HepG2 (cell line): ENCODE data around the gene UBL4B. TPM values are rescaled to one million over a fixed set of nuclear protein-coding genes. Genes with fewer than 3 reads are reported as not detected.

Source experiments
- ATAC-seq: fragments of 200-7000 bp; cut with Tn5 transposase; 3 replicates; pipeline ENCODE4 v1.9.1; 2020; ENCODE audit warnings: mild to moderate bottlenecking, moderate library complexity
- BruUV-seq: library from RNA; stranded (reverse); fragments of 400-500 nt; replicated peaks from 2 replicates; lab custom pipeline; 2021; lab: Mats Ljungman, UMichigan
- CTCF ChIA-PET: fragments of 300-600 bp; formaldehyde crosslinking; extraction: SDS; loops from one replicate; lab custom pipeline; 2021; ENCODE audit warnings: low total read pairs, inconsistent platforms, low intra/inter-chr PET ratio; lab: Yijun Ruan, JAX
- POLR2A ChIA-PET: fragments of 350-600 bp; sonication (Branson Sonifier 250); formaldehyde crosslinking; loops from one replicate; lab custom pipeline; 2020; ENCODE audit warnings: antibody characterized with exemption, inconsistent platforms; lab: Yijun Ruan, JAX
- DNase-seq: peaks from one replicate; pipeline ENCODE4 v3.0.0-alpha.2; 2015; ENCODE audit warnings: low spot score
- FAIRE-seq: peaks from 3 replicates; lab custom pipeline; 2011; peaks lifted over from hg19 to GRCh38; lab: Jason Lieb, UNC
- H2AFZ ChIP-seq: one replicate; pipeline ENCODE4 v1.6.1; 2011; ENCODE audit warnings: low read length, inconsistent platforms
- H3K27ac ChIP-seq: fragments of 300-600 bp; 3 replicates; pipeline ENCODE4 v1.8.0; 2011; ENCODE audit warnings: mixed run types, mild to moderate bottlenecking, mixed read lengths, low read length, inconsistent platforms; ENCODE audit not compliant: insufficient read depth; ENCODE audit errors: extremely low read length
- H3K27me3 ChIP-seq, 2 experiments: fragments of 200-600 bp in 1 of 2; 2 replicates in 1 of 2; 3 replicates in 1 of 2; pipeline versions ENCODE4 v1.6.0 to v1.8.0; 2011; ENCODE audit warnings: low read length in 2 of 2, mild to moderate bottlenecking in 2 of 2, moderate library complexity in 2 of 2, inconsistent platforms in 1 of 2; ENCODE audit not compliant: insufficient read depth in 2 of 2, control insufficient read depth in 1 of 2
- H3K36me3 ChIP-seq, 2 experiments: fragments of 200-600 bp in 1 of 2; replicated peaks in 1 of 2; 2 replicates in 1 of 2; 3 replicates in 1 of 2; pipeline versions ENCODE4 v1.5.1 to v1.8.0; 2011; ENCODE audit warnings: low read length in 2 of 2, inconsistent platforms in 1 of 2; ENCODE audit not compliant: insufficient read depth in 2 of 2, control insufficient read depth in 1 of 2
- H3K4me1 ChIP-seq: 2 replicates; pipeline ENCODE4 v1.5.1; 2012; ENCODE audit warnings: low read length, inconsistent platforms; ENCODE audit not compliant: insufficient read depth
- H3K4me2 ChIP-seq: 2 replicates; pipeline ENCODE4 v1.6.0; 2011; ENCODE audit warnings: low read depth, low read length, inconsistent platforms
- H3K4me3 ChIP-seq, 3 experiments: fragments of 200-600 bp in 1 of 3; sonication (generic), shearing (Covaris generic) in 1 of 3; replicated peaks in 1 of 3; 2 replicates each; pipeline ENCODE4 v1.5.1; 2011 to 2016; ENCODE audit warnings: low read length in 3 of 3, inconsistent platforms in 2 of 3, low read depth in 2 of 3, mild to moderate bottlenecking in 2 of 3, control low read depth in 1 of 3, mixed read lengths in 1 of 3; ENCODE audit not compliant: insufficient read depth in 1 of 3
- H3K79me2 ChIP-seq: one replicate; pipeline ENCODE4 v1.6.1; 2011; ENCODE audit warnings: low read length, inconsistent platforms; ENCODE audit not compliant: insufficient read depth
- H3K9ac ChIP-seq: 2 replicates; pipeline ENCODE4 v1.6.0; 2011; ENCODE audit warnings: mild to moderate bottlenecking, low read depth, low read length, inconsistent platforms; ENCODE audit not compliant: insufficient read depth
- H3K9me3 ChIP-seq: 2 replicates; pipeline ENCODE4 v1.5.1; 2012; ENCODE audit warnings: mild to moderate bottlenecking, low read length
- H4K20me1 ChIP-seq: 2 replicates; pipeline ENCODE4 v1.6.0; 2011; ENCODE audit warnings: inconsistent platforms, mild to moderate bottlenecking, low read length, moderate library complexity; ENCODE audit not compliant: insufficient read depth
- ATRX ChIP-seq: sonication (generic); formaldehyde crosslinking; IDR thresholded peaks from 2 replicates; pipeline ENCODE4 v1.4.0; 2020; ENCODE audit warnings: missing genetic modification reagents, borderline replicate concordance
- BRCA1 ChIP-seq: sonication (generic); formaldehyde crosslinking; IDR thresholded peaks from 2 replicates; pipeline ENCODE4 v1.4.0; 2020; ENCODE audit warnings: missing genetic modification reagents
- ZNF501 ChIP-seq: sonication (generic); formaldehyde crosslinking; IDR thresholded peaks from 2 replicates; pipeline ENCODE4 v1.5.1; 2020; ENCODE audit warnings: mild to moderate bottlenecking, moderate library complexity, missing genetic modification reagents
- ZNF629 ChIP-seq: sonication (generic); formaldehyde crosslinking; conservative IDR thresholded peaks from 2 replicates; pipeline ENCODE4 v1.5.0; 2020; ENCODE audit warnings: missing genetic modification reagents
- ZNF670 ChIP-seq: sonication (generic); formaldehyde crosslinking; IDR thresholded peaks from 2 replicates; pipeline ENCODE4 v1.8.0; 2022; ENCODE audit warnings: mild to moderate bottlenecking, missing genetic modification reagents, borderline replicate concordance
- WGBS: methylation state at CpG from one replicate; pipeline ENCODE4 v1.1.6; 2017; ENCODE audit warnings: low lambda C conversion rate; 5-methylcytosine and 5-hydroxymethylcytosine counted together
- in situ Hi-C: cut with HindIII; loops from 2 replicates; pipeline ENCODE4 v1.10.0; 2017; ENCODE audit warnings: low pct_unique_long_range_greater_than_20kb; ENCODE audit not compliant: extremely low pct_ligation_motif_present
- intact Hi-C: fragments of 100-400 bp; cut with micrococcal nuclease; formaldehyde crosslinking; loops from one replicate; pipeline ENCODE4 v1.10.0; 2022; ENCODE audit not compliant: unreplicated experiment
- polyA plus RNA-seq, 8 experiments: library from polyadenylated mRNA; depleted of rRNA in 3 of 8; stranded (reverse) in 7 of 8; unstranded in 1 of 8; fragments of >200 nt; fragmentation: Illumina TruSeq in 4 of 8; extraction: Trizol in 4 of 8; gene quantifications; 2 replicates each; pipeline versions ENCODE4 v1.2.1 to v1.2.3, GENCODE V29; 2011 to 2016; ENCODE audit warnings: low read depth in 4 of 8, missing spikeins in 1 of 8, mixed read lengths in 1 of 8; ENCODE audit not compliant: insufficient read depth in 1 of 8
- total RNA-seq, 5 experiments: library from RNA; depleted of rRNA; stranded (reverse); fragments of >200 nt; fragmentation: Illumina TruSeq; extraction: Trizol; gene quantifications; 2 replicates each; pipeline ENCODE4 v1.2.3, GENCODE V29; 2016; ENCODE audit warnings: low read depth in 1 of 5
- TF ChIP-seq, protein P1 (sequence below): sonication (generic); formaldehyde crosslinking; IDR thresholded peaks from 2 replicates; pipeline ENCODE4 v1.4.0; 2020; ENCODE audit warnings: missing genetic modification reagents
- TF ChIP-seq, protein P2 (sequence below): sonication (generic); formaldehyde crosslinking; IDR thresholded peaks from 2 replicates; pipeline ENCODE4 v1.4.0; 2020; ENCODE audit warnings: missing genetic modification reagents
- TF ChIP-seq, protein P3 (sequence below): sonication (generic); formaldehyde crosslinking; IDR thresholded peaks from 2 replicates; pipeline ENCODE4 v1.4.0; 2020; ENCODE audit warnings: mild to moderate bottlenecking, missing genetic modification reagents

The UBL4B gene
- total and polyA plus RNA-seq, 2 of the 13 experiments (the other 11 are each of a cell fraction or from before 2014, with no cell fraction given), result not detected

DNA sequence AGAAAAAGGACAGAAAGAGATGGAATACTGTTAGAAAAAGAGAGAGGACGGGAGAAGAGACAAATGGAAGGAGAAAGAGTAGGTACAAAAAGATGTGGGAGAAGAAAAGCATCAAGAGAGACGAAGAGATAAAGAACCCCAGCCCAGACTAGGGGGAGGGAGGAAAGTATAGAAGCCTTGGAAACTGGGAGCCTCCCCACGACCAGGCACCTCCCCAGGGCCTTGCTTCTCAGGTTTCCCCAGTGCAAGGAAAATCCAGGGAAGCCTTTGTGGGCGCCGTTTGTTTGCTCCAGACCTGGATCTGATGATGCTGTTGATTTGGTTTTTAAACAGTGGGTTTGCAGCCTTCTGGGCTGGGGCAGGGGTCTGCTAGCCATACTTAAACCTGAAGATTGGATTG, 26.6 kb upstream of the UBL4B start (continued):
- TF ChIP-seq, protein P1, sequence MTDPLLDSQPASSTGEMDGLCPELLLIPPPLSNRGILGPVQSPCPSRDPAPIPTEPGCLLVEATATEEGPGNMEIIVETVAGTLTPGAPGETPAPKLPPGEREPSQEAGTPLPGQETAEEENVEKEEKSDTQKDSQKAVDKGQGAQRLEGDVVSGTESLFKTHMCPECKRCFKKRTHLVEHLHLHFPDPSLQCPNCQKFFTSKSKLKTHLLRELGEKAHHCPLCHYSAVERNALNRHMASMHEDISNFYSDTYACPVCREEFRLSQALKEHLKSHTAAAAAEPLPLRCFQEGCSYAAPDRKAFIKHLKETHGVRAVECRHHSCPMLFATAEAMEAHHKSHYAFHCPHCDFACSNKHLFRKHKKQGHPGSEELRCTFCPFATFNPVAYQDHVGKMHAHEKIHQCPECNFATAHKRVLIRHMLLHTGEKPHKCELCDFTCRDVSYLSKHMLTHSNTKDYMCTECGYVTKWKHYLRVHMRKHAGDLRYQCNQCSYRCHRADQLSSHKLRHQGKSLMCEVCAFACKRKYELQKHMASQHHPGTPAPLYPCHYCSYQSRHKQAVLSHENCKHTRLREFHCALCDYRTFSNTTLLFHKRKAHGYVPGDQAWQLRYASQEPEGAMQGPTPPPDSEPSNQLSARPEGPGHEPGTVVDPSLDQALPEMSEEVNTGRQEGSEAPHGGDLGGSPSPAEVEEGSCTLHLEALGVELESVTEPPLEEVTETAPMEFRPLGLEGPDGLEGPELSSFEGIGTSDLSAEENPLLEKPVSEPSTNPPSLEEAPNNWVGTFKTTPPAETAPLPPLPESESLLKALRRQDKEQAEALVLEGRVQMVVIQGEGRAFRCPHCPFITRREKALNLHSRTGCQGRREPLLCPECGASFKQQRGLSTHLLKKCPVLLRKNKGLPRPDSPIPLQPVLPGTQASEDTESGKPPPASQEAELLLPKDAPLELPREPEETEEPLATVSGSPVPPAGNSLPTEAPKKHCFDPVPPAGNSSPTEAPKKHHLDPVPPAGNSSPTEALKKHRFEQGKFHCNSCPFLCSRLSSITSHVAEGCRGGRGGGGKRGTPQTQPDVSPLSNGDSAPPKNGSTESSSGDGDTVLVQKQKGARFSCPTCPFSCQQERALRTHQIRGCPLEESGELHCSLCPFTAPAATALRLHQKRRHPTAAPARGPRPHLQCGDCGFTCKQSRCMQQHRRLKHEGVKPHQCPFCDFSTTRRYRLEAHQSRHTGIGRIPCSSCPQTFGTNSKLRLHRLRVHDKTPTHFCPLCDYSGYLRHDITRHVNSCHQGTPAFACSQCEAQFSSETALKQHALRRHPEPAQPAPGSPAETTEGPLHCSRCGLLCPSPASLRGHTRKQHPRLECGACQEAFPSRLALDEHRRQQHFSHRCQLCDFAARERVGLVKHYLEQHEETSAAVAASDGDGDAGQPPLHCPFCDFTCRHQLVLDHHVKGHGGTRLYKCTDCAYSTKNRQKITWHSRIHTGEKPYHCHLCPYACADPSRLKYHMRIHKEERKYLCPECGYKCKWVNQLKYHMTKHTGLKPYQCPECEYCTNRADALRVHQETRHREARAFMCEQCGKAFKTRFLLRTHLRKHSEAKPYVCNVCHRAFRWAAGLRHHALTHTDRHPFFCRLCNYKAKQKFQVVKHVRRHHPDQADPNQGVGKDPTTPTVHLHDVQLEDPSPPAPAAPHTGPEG (CRISPR knock-in tag), result no peak
- TF ChIP-seq, protein P2, sequence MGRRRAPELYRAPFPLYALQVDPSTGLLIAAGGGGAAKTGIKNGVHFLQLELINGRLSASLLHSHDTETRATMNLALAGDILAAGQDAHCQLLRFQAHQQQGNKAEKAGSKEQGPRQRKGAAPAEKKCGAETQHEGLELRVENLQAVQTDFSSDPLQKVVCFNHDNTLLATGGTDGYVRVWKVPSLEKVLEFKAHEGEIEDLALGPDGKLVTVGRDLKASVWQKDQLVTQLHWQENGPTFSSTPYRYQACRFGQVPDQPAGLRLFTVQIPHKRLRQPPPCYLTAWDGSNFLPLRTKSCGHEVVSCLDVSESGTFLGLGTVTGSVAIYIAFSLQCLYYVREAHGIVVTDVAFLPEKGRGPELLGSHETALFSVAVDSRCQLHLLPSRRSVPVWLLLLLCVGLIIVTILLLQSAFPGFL (CRISPR knock-in tag), result no peak

DNA sequence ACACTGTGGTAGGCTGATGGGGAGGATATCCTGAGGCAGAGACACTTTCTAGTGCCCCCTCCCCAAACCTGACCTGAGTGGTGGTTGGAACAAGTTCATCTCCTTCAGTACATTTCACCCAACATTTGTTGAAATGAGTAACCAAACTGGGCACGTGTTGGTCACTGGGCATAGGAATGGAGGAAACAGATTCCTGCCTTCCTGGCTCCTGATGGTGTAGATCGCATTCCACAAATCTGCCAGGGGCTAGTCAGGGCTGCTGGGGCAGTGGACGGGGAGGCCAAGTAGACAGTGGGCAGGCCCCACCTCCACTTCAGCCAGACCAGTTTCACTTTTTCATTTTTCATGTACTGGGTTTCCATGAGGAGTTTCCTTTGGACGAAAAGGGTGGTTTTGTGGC, 25.3 kb upstream of the UBL4B start:
- no peak overlapping the region for H3K27ac ChIP-seq
- ChIA-PET CTCF (no interaction called here), POLR2A (no interaction called here)
- no peak for ATAC-seq
- FAIRE-seq, result no peak
- H3K9ac ChIP-seq, result no peak overlapping the region
- intact Hi-C loops (no loop called here), in situ Hi-C loops (no loop called here)
- H3K27me3 ChIP-seq, result peaks cover 5 to 59% of the 10 kb centered on the region in 2 experiments; a peak in 3 of 5 replicates
- H3K4me2 ChIP-seq, result no peak overlapping the region
- no TSS peak for BruUV-seq
- H3K4me1 ChIP-seq, result peaks cover 14% of the 10 kb centered on the region; the same call in 1 of the 2 replicates
- no peaks in the 10 kb centered on the region for H4K20me1 ChIP-seq
- no peaks in the 10 kb centered on the region for H3K9me3 ChIP-seq
- WGBS, result 28% methylated on average over 4 of the region's 4 CpGs
- H2AFZ ChIP-seq, result no peak overlapping the region
- H3K4me3 ChIP-seq, result no peak overlapping the region
- no peak for DNase-seq
- H3K36me3 ChIP-seq, result no peaks in the 10 kb centered on the region
- no peaks in the 10 kb centered on the region for H3K79me2 ChIP-seq
- no peak for TF ChIP-seq ZNF670
- TF ChIP-seq ATRX, result no peak
- no peak for TF ChIP-seq ZNF629 (CRISPR knock-in tag)
- TF ChIP-seq BRCA1 (CRISPR knock-in tag), result no peak
- TF ChIP-seq ZNF501 (CRISPR knock-in tag), result no peak
- TF ChIP-seq, protein P3, sequence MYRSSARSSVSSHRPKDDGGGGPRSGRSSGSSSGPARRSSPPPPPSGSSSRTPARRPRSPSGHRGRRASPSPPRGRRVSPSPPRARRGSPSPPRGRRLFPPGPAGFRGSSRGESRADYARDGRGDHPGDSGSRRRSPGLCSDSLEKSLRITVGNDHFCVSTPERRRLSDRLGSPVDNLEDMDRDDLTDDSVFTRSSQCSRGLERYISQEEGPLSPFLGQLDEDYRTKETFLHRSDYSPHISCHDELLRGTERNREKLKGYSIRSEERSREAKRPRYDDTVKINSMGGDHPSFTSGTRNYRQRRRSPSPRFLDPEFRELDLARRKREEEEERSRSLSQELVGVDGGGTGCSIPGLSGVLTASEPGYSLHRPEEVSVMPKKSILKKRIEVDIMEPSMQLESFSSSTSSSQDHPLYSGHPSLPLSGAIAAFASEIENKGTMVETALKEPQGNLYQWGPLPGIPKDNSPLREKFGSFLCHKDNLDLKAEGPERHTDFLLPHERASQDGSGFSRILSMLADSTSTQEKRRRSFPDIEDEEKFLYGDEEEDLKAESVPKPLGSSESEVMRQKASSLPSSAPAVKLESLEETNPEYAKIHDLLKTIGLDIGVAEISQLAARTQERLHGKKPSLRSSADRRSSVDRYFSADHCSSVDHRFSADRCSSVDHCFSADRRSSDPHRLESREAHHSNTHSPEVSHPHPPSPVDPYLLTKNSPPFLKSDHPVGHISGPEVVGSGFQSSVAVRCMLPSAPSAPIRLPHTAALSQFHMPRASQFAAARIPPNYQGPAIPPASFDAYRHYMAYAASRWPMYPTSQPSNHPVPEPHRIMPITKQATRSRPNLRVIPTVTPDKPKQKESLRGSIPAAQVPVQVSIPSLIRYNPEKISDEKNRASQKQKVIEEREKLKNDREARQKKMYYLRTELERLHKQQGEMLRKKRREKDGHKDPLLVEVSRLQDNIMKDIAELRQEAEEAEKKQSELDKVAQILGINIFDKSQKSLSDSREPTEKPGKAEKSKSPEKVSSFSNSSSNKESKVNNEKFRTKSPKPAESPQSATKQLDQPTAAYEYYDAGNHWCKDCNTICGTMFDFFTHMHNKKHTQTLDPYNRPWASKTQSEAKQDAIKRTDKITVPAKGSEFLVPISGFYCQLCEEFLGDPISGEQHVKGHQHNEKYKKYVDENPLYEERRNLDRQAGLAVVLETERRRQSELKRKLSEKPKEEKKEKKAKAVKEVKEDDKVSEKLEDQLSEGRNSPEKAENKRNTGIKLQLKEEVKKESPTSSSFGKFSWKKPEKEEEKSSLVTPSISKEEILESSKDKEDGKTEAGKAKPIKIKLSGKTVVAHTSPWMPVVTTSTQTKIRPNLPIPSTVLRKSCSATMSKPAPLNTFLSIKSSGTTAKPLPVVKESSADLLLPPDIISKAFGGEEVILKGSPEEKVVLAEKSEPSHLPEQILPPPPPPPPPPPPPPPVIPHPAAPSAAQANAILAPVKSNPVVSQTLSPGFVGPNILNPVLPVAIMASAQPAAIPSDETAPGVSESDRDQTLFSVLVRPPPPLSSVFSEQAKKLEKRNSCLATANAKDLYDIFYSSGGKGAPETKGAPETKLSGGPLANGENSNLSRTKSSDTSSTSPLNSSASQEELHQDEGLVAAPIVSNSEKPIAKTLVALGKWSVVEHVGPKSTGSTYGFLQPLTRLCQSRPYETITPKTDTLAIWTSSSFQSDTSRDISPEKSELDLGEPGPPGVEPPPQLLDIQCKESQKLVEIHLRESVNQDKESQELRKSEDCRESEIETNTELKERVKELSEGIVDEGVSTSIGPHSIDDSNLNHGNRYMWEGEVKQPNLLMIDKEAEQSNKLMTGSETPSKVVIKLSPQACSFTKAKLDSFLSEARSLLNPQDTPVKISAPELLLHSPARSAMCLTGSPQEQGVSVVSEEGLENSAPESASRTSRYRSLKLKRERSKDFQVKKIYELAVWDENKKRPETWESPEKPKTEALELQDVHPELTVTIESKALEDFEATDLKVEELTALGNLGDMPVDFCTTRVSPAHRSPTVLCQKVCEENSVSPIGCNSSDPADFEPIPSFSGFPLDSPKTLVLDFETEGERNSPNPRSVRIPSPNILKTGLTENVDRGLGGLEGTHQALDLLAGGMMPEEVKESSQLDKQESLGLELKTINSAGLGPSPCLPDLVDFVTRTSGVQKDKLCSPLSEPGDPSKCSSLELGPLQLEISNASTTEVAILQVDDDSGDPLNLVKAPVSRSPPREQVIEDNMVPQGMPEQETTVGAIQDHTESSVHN (CRISPR knock-in tag), result no peak
